GM19372 (cell line): ENCODE measurements around the gene TRPM3.
"Not testable (repeated sequence)": the region's sequence is repeated elsewhere in the genome, so short reads cannot be mapped to it uniquely, and the experiment has no call there.

Source experiments
- ATAC-seq: cut with Tn5 transposase; IDR thresholded peaks from one replicate; pipeline ENCODE4 v1.9.1; 2021; ENCODE audit warnings: mild to moderate bottlenecking, low read depth, moderate library complexity; ENCODE audit not compliant: unreplicated experiment

TRPM3 gene

GRCh38 chr9:71004196-71004595, 117.2 kb downstream of the TRPM3 start:
- ATAC-seq, result no peak

GRCh38 chr9:71003346-71003745, 118.1 kb downstream of the TRPM3 start:
- no peak for ATAC-seq

GRCh38 chr9:71001780-71002386, 119.5 kb downstream of the TRPM3 start:
- no peak for ATAC-seq

- ATAC-seq, result no peak
Observed at GRCh38 chr9:70998962-70999361, 122.5 kb downstream of the TRPM3 start.

- ATAC-seq, result no peak
Observed at GRCh38 chr9:70995511-70995910, 125.9 kb downstream of the TRPM3 start.

- ATAC-seq, result no peak
Observed at GRCh38 chr9:70994582-70994981, 126.8 kb downstream of the TRPM3 start.

- ATAC-seq, result no peak
Observed at GRCh38 chr9:70988551-70988950, 132.9 kb downstream of the TRPM3 start.

GRCh38 chr9:70987986-70988385, 133.4 kb downstream of the TRPM3 start:
- no peak for ATAC-seq

GRCh38 chr9:70986984-70987383, 134.4 kb downstream of the TRPM3 start:
- no peak for ATAC-seq

GRCh38 chr9:70983723-70984295, 137.6 kb downstream of the TRPM3 start:
- no peak for ATAC-seq

- ATAC-seq, result no peak
Observed at GRCh38 chr9:70981312-70981711, 140.1 kb downstream of the TRPM3 start.

GRCh38 chr9:70979966-70980365, 141.5 kb downstream of the TRPM3 start:
- no peak for ATAC-seq

GRCh38 chr9:70978085-70978484, 143.3 kb downstream of the TRPM3 start:
- ATAC-seq, result no peak

- ATAC-seq, result no peak
Observed at GRCh38 chr9:70975821-70976220, 145.6 kb downstream of the TRPM3 start.

GRCh38 chr9:70971723-70972122, 149.7 kb downstream of the TRPM3 start:
- no peak for ATAC-seq

- ATAC-seq, result not testable (repeated sequence)
Observed at GRCh38 chr9:70966380-70966779, 155.0 kb downstream of the TRPM3 start.

- no peak for ATAC-seq
Observed at GRCh38 chr9:70964861-70965260, 156.6 kb downstream of the TRPM3 start.

GRCh38 chr9:70963554-70963953, 157.9 kb downstream of the TRPM3 start:
- no peak for ATAC-seq

GRCh38 chr9:70962761-70963440, 158.5 kb downstream of the TRPM3 start:
- no peak for ATAC-seq

GRCh38 chr9:70959366-70959765, 162.1 kb downstream of the TRPM3 start:
- no peak for ATAC-seq

- ATAC-seq, result no peak
Observed at GRCh38 chr9:70954596-70955143, 166.8 kb downstream of the TRPM3 start.

GRCh38 chr9:70954126-70954525, 167.3 kb downstream of the TRPM3 start:
- ATAC-seq, result no peak
